Calu3 (cell line): ENCODE data around the gene TPST1. TPM values are rescaled to one million over a fixed set of nuclear protein-coding genes. Genes with fewer than 3 reads are reported as not detected.

Experiments used
- BruUV-seq: library from RNA; stranded (reverse); fragments of 400-500 nt; replicated peaks from 2 replicates; lab custom pipeline; 2021; lab: Mats Ljungman, UMichigan
- CTCF ChIA-PET: fragments of 300-600 bp; sonication (Branson Sonifier 250); formaldehyde crosslinking; loops from one replicate; lab custom pipeline; 2022; ENCODE audit warnings: antibody characterized with exemption; lab: Charles Lee
- DNase-seq: peaks from one replicate; pipeline ENCODE4 v3.0.0; 2022
- H3K27ac Mint-ChIP-seq: one replicate; pipeline ENCODE4 v1.8.0; 2022; ENCODE audit warnings: mixed read lengths; ENCODE audit not compliant: unreplicated experiment
- H3K27me3 Mint-ChIP-seq: one replicate; pipeline ENCODE4 v1.8.0; 2022; ENCODE audit warnings: mixed read lengths; ENCODE audit not compliant: unreplicated experiment
- H3K36me3 Mint-ChIP-seq: one replicate; pipeline ENCODE4 v1.8.0; 2022; ENCODE audit warnings: mild to moderate bottlenecking, moderate library complexity, mixed read lengths; ENCODE audit not compliant: insufficient read depth, unreplicated experiment
- H3K4me1 Mint-ChIP-seq: one replicate; pipeline ENCODE4 v1.8.0; 2022; ENCODE audit warnings: mild to moderate bottlenecking, low read depth, mixed read lengths; ENCODE audit not compliant: unreplicated experiment
- H3K4me3 Mint-ChIP-seq: one replicate; pipeline ENCODE4 v1.8.0; 2022; ENCODE audit warnings: mild to moderate bottlenecking, low read depth, moderate library complexity, mixed read lengths; ENCODE audit not compliant: unreplicated experiment
- H3K9me3 Mint-ChIP-seq: one replicate; pipeline ENCODE4 v1.8.0; 2022; ENCODE audit warnings: low read depth, mixed read lengths; ENCODE audit not compliant: unreplicated experiment
- intact Hi-C: fragments of 100-400 bp; cut with micrococcal nuclease; formaldehyde crosslinking; loops from one replicate; pipeline ENCODE4 v1.10.0; 2022; ENCODE audit not compliant: unreplicated experiment
- total RNA-seq: library from RNA; stranded (reverse); gene quantifications from 2 replicates; pipeline ENCODE4 v1.2.3, GENCODE V29; 2022
- TF ChIP-seq, protein P1 (sequence below): fragments of 200-600 bp; IDR thresholded peaks from one replicate; pipeline ENCODE4 v1.8.0; 2022; ENCODE audit warnings: antibody characterized with exemption; ENCODE audit not compliant: unreplicated experiment

TPST1 gene
- total RNA-seq, 1 experiment from 2014 or later = 11.4 TPM

DNA sequence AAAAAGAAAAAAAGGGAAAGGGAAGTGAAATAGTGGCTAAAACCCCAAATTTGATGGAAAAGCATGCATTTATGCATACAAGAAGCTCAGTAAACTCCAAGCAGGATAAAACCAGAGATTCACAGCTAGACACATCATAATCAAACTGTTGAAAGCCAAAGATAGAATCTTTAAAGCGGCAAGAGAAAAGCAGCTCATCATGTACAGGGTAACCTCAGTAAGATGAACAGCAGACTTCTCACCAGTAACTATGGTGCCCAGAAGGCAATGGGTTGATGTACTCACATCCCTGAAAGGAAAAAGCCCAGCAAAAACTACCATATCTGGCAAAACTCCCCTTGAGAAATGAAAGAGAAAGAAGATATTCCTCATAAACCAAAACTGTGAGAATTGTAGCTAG is 60.4 kb downstream of the TPST1 start:
- CTCF ChIA-PET = no interaction called here
- no TSS peak for BruUV-seq
- H3K4me1 Mint-ChIP-seq = no peaks in the 10 kb centered on the region
- no peak for DNase-seq
- H3K36me3 Mint-ChIP-seq = no peaks in the 10 kb centered on the region
- intact Hi-C loops = no loop called here
- H3K4me3 Mint-ChIP-seq = no peak overlapping the region
- TF ChIP-seq, protein P1, sequence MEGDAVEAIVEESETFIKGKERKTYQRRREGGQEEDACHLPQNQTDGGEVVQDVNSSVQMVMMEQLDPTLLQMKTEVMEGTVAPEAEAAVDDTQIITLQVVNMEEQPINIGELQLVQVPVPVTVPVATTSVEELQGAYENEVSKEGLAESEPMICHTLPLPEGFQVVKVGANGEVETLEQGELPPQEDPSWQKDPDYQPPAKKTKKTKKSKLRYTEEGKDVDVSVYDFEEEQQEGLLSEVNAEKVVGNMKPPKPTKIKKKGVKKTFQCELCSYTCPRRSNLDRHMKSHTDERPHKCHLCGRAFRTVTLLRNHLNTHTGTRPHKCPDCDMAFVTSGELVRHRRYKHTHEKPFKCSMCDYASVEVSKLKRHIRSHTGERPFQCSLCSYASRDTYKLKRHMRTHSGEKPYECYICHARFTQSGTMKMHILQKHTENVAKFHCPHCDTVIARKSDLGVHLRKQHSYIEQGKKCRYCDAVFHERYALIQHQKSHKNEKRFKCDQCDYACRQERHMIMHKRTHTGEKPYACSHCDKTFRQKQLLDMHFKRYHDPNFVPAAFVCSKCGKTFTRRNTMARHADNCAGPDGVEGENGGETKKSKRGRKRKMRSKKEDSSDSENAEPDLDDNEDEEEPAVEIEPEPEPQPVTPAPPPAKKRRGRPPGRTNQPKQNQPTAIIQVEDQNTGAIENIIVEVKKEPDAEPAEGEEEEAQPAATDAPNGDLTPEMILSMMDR = no peak
- H3K9me3 Mint-ChIP-seq = peaks cover 2% of the 10 kb centered on the region
- H3K27ac Mint-ChIP-seq = no peak overlapping the region
- H3K27me3 Mint-ChIP-seq = no peaks in the 10 kb centered on the region

DNA sequence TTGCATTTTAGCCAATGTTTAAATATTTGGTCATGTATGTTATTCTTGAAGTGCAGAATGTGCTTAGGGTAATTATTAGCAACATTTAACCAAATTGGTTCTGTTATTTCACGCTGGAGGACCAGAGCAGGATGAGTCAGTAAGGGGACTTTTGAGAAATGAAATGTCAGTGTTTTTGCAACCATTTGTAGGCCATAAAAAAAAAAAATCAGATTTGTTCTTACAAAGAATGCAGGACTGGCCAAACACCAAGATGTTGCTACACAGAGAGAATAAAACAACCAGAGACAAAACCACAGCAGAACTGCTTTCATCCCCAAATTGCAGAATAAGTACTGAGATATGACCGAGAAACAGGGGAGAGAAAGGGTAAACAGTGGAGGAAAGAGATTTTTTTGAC is 62.1 kb downstream of the TPST1 start:
- Mint-ChIP-seq H3K4me1 (no peaks in the 10 kb centered on the region), H3K9me3 (peaks cover 2% of the 10 kb centered on the region), H3K27me3 (no peaks in the 10 kb centered on the region), H3K4me3 (no peak overlapping the region), H3K27ac (no peak overlapping the region), H3K36me3 (no peaks in the 10 kb centered on the region)
- TF ChIP-seq, protein P1 = no peak
- no peak for DNase-seq
- BruUV-seq = no TSS peak
- intact Hi-C loops = no loop called here
- CTCF ChIA-PET = no interaction called here

DNA sequence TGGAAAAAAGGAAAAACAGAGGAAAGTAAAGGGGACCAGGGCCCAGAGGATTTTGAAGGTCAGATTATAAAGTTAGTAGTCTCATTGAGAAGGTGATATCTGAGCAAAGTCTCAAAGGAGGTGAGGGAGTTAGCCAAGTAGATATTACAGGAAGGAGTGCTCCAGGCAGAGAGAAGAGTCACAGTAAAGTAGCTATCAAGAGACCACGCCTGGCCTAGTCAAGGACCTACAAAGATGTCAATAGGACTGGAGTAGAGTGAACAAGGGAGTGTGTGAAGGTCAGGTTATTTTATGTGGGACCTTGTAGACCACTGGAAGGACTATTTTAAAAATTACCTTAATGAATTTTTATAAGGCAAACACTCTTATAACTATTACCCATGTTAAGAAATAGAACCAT is 64.8 kb downstream of the TPST1 start:
- DNase-seq = no peak
- no peak overlapping the region for H3K27ac Mint-ChIP-seq
- no TSS peak for BruUV-seq
- H3K9me3 Mint-ChIP-seq = peaks cover 2% of the 10 kb centered on the region
- intact Hi-C loops = no loop called here
- H3K36me3 Mint-ChIP-seq = no peaks in the 10 kb centered on the region
- CTCF ChIA-PET = no interaction called here
- TF ChIP-seq, protein P1 = no peak
- H3K4me3 Mint-ChIP-seq = no peak overlapping the region
- H3K27me3 Mint-ChIP-seq = no peaks in the 10 kb centered on the region
- H3K4me1 Mint-ChIP-seq = no peaks in the 10 kb centered on the region

DNA sequence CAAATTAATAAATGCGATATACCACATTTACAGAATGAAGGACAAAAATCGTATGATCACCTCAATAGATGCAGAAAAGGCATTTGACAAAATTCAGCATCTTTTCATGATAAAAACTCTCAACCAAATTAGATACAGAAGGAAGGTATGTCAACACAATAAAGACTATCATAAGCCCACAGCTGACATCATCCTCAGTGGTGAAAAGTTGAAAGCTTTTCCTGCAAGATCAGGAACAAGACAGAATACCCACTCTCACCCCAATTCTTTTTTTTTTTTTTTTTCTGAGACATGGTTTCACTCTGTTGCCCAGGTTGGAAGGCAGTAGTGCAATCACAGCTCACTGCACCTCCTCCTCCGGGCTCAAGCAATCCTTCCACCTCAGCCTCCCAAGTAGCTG is 67.2 kb downstream of the TPST1 start:
- Mint-ChIP-seq H3K27me3 (no peaks in the 10 kb centered on the region), H3K36me3 (no peaks in the 10 kb centered on the region), H3K4me1 (no peaks in the 10 kb centered on the region), H3K4me3 (no peak overlapping the region), H3K27ac (no peak overlapping the region), H3K9me3 (no peaks in the 10 kb centered on the region)
- CTCF ChIA-PET = no interaction called here
- TF ChIP-seq, protein P1 = no peak
- intact Hi-C loops = no loop called here
- DNase-seq = no peak
- no TSS peak for BruUV-seq

DNA sequence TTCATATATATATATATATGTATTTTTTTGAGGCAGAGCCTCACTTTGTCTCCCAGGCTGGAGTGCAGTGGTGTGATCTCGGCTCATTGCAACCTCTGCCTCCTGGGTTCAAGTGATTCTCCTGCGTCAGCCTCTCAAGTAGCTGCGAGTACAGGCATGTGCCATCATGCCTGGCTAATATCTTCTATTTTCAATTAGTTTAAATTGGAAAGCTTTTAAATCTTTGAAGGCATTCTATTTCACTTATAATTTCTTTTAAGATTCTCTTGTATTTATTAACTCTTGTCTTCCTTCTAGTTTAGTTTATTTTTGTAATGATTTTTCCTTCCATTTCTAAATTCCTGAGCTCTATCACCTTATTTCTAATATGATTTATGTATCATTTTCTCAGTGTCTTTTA is 71.2 kb downstream of the TPST1 start:
- Mint-ChIP-seq H3K27ac (no peak overlapping the region), H3K36me3 (no peaks in the 10 kb centered on the region), H3K4me3 (no peak overlapping the region), H3K4me1 (no peaks in the 10 kb centered on the region), H3K9me3 (no peaks in the 10 kb centered on the region), H3K27me3 (no peaks in the 10 kb centered on the region)
- intact Hi-C loops = no loop called here
- DNase-seq = no peak
- CTCF ChIA-PET = no interaction called here
- no TSS peak for BruUV-seq
- TF ChIP-seq, protein P1 = no peak
